Measurements from ENCODE around the gene STX5.
"Not testable (repeated sequence)": the region's sequence is repeated elsewhere in the genome, so short reads cannot be mapped to it uniquely, and the experiment has no call there.

STX5 gene

GRCh38 chr11:62778441-62778840 lies 53.4 kb downstream of the STX5 start:
- no peak for TF ChIP-seq JUND (IDR thresholded peaks at IDR 0.05; ENCODE audit: low read depth)
- DNase-seq (ENCODE audit: low read depth in 1 of 2, low spot score in 1 of 2): no peak
- in situ Hi-C loops (cut with HindIII; ENCODE audit: low pct_unique_long_range_greater_than_20kb, low sequenced_read_pairs): no loop called here

- no peak for TF ChIP-seq JUND (IDR thresholded peaks at IDR 0.05; ENCODE audit: low read depth)
- in situ Hi-C loops (cut with HindIII; ENCODE audit: low pct_unique_long_range_greater_than_20kb, low sequenced_read_pairs): no loop called here
- DNase-seq (ENCODE audit: low read depth in 1 of 2, low spot score in 1 of 2): no peak
These were observed 54.5 kb downstream of the STX5 start for GRCh38 chr11:62777389-62777788.

- no peak for DNase-seq (ENCODE audit: low read depth in 1 of 2, low spot score in 1 of 2)
- no peak for TF ChIP-seq JUND (IDR thresholded peaks at IDR 0.05; ENCODE audit: low read depth)
- in situ Hi-C loops (cut with HindIII; ENCODE audit: low pct_unique_long_range_greater_than_20kb, low sequenced_read_pairs): no loop called here
These were observed 56.2 kb downstream of the STX5 start for GRCh38 chr11:62775646-62776045.

- DNase-seq (ENCODE audit: low read depth in 1 of 2, low spot score in 1 of 2): no peak
- TF ChIP-seq JUND (IDR thresholded peaks at IDR 0.05; ENCODE audit: low read depth): no peak
- in situ Hi-C loops (cut with HindIII; ENCODE audit: low pct_unique_long_range_greater_than_20kb, low sequenced_read_pairs): no loop called here
These were observed 57.4 kb downstream of the STX5 start for GRCh38 chr11:62774407-62774806.

- DNase-seq (ENCODE audit: low read depth in 1 of 2, low spot score in 1 of 2): peak; percentile 98 to 99
- TF ChIP-seq JUND (IDR thresholded peaks at IDR 0.05; ENCODE audit: low read depth): no peak
- in situ Hi-C loops (cut with HindIII; ENCODE audit: low pct_unique_long_range_greater_than_20kb, low sequenced_read_pairs): no loop called here
These were observed 60.5 kb downstream of the STX5 start, which contains the start of gene TAF6L for GRCh38 chr11:62771144-62772021. TSS of gene TAF6L (plus strand) at chr11:62771396. CDS start at chr11:62775784, 4,388 bp downstream.

- no peak for DNase-seq (ENCODE audit: low read depth in 1 of 2, low spot score in 1 of 2)
- TF ChIP-seq JUND (IDR thresholded peaks at IDR 0.05; ENCODE audit: low read depth): no peak
- in situ Hi-C loops (cut with HindIII; ENCODE audit: low pct_unique_long_range_greater_than_20kb, low sequenced_read_pairs): no loop called here
These were observed 61.1 kb downstream of the STX5 start for GRCh38 chr11:62770778-62771143.

- in situ Hi-C loops (cut with HindIII; ENCODE audit: low pct_unique_long_range_greater_than_20kb, low sequenced_read_pairs); DNase-seq (ENCODE audit: low read depth in 1 of 2, low spot score in 1 of 2): not testable (repeated sequence)
These were observed 71.0 kb downstream of the STX5 start for GRCh38 chr11:62760867-62761227.

- no peak for TF ChIP-seq JUND (IDR thresholded peaks at IDR 0.05; ENCODE audit: low read depth)
- in situ Hi-C loops (cut with HindIII; ENCODE audit: low pct_unique_long_range_greater_than_20kb, low sequenced_read_pairs): no loop called here
- no peak for DNase-seq (ENCODE audit: low read depth in 1 of 2, low spot score in 1 of 2)
These were observed 73.7 kb downstream of the STX5 start for GRCh38 chr11:62757846-62758788.
